Measurements from ENCODE around the gene CCDC117.

Gene CCDC117

GRCh38 chr22:28808716-28809355 lies 36.3 kb downstream of the CCDC117 start:
- Histone ChIP-seq H3K27ac (no peak overlapping the region), H3K4me3 (ENCODE audit: low read depth, low read length) (no peak overlapping the region), H3K9me3 (ENCODE audit: severe bottlenecking) (no peaks in the 10 kb centered on the region), H3K36me3 (no peaks in the 10 kb centered on the region), H3K27me3 (ENCODE audit: insufficient read depth, low read depth, severe bottlenecking) (no peaks in the 10 kb centered on the region)
- DNase-seq: no peak
- no peak for TF ChIP-seq CTCF (IDR thresholded peaks at IDR 0.05; ENCODE audit: low read depth, low read length)

- Histone ChIP-seq H3K9me3 (ENCODE audit: severe bottlenecking) (no peaks in the 10 kb centered on the region), H3K4me3 (ENCODE audit: low read depth, low read length) (no peak overlapping the region), H3K27ac (no peak overlapping the region), H3K36me3 (no peaks in the 10 kb centered on the region), H3K27me3 (ENCODE audit: insufficient read depth, low read depth, severe bottlenecking) (no peaks in the 10 kb centered on the region)
- no peak for TF ChIP-seq CTCF (IDR thresholded peaks at IDR 0.05; ENCODE audit: low read depth, low read length)
- no peak for DNase-seq
These were observed 38.5 kb downstream of the CCDC117 start for GRCh38 chr22:28810821-28811491.

- Histone ChIP-seq H3K4me3 (ENCODE audit: low read depth, low read length) (no peak overlapping the region), H3K9me3 (ENCODE audit: severe bottlenecking) (no peaks in the 10 kb centered on the region), H3K27ac (no peak overlapping the region)
These were observed 40.0 kb downstream of the CCDC117 start for GRCh38 chr22:28812516-28812915.

GRCh38 chr22:28813772-28814518 lies 41.5 kb downstream of the CCDC117 start:
- H3K9me3 ChIP-seq (ENCODE audit: severe bottlenecking): no peaks in the 10 kb centered on the region
- H3K27me3 ChIP-seq (ENCODE audit: insufficient read depth, low read depth, severe bottlenecking): no peaks in the 10 kb centered on the region
- no peak for DNase-seq
- no peaks in the 10 kb centered on the region for H3K36me3 ChIP-seq
- H3K27ac ChIP-seq: no peak overlapping the region
- no peak for TF ChIP-seq CTCF (IDR thresholded peaks at IDR 0.05; ENCODE audit: low read depth, low read length)
- no peak overlapping the region for H3K4me3 ChIP-seq (ENCODE audit: low read depth, low read length)

More at GRCh38 chr22:28812516-28812915, 40.0 kb downstream of the CCDC117 start:
- DNase-seq: no peak
- no peaks in the 10 kb centered on the region for H3K27me3 ChIP-seq (ENCODE audit: insufficient read depth, low read depth, severe bottlenecking)
- no peaks in the 10 kb centered on the region for H3K36me3 ChIP-seq
- no peak for TF ChIP-seq CTCF (IDR thresholded peaks at IDR 0.05; ENCODE audit: low read depth, low read length)

- no peaks in the 10 kb centered on the region for H3K27me3 ChIP-seq (ENCODE audit: insufficient read depth, low read depth, severe bottlenecking)
- H3K4me3 ChIP-seq (ENCODE audit: low read depth, low read length): no peak overlapping the region
- H3K9me3 ChIP-seq (ENCODE audit: severe bottlenecking): no peaks in the 10 kb centered on the region
- no peak overlapping the region for H3K27ac ChIP-seq
- no peaks in the 10 kb centered on the region for H3K36me3 ChIP-seq
- no peak for DNase-seq
- no peak for TF ChIP-seq CTCF (IDR thresholded peaks at IDR 0.05; ENCODE audit: low read depth, low read length)
These were observed 42.6 kb downstream of the CCDC117 start for GRCh38 chr22:28815111-28815510.

Measured in WERI-Rb-1 (cell line).